ENCODE measurements around the gene EPN2.
A peak's percentile ranks its signal among the peaks of the same experiment; 100 is the strongest.
"Not testable (repeated sequence)": the region's sequence is repeated elsewhere in the genome, so short reads cannot be mapped to it uniquely, and the experiment has no call there.

Gene EPN2

GRCh38 chr17:19268611-19269010, 31.4 kb downstream of the EPN2 start:
- H3K27me3 ChIP-seq (ENCODE audit: control insufficient read depth in 1 of 2, insufficient read depth in 2 of 2, low read length in 2 of 2): no peaks in the 10 kb centered on the region
- no peaks in the 10 kb centered on the region for H3K9me3 ChIP-seq (ENCODE audit: control insufficient read depth in 1 of 2, low read length in 2 of 2)
- H3K4me3 ChIP-seq (ENCODE audit: low read depth in 1 of 2, low read length in 2 of 2): peak overlapping the region in 1 of 2 donors; percentile 8
- H3K27ac ChIP-seq (ENCODE audit: low read depth, low read length): no peak overlapping the region
- H3K4me1 ChIP-seq (ENCODE audit: control insufficient read depth in 1 of 2, insufficient read depth in 2 of 2, low read length in 2 of 2): peaks cover 47 to 64% of the 10 kb centered on the region in 2 donors
- H3K9ac ChIP-seq (ENCODE audit: low read depth in 1 of 2, low read length in 2 of 2): no peak overlapping the region
- H3K36me3 ChIP-seq (ENCODE audit: control insufficient read depth in 1 of 2, insufficient read depth in 2 of 2, low read length in 2 of 2): peaks cover 0 to 3% of the 10 kb centered on the region in 2 donors

DNA sequence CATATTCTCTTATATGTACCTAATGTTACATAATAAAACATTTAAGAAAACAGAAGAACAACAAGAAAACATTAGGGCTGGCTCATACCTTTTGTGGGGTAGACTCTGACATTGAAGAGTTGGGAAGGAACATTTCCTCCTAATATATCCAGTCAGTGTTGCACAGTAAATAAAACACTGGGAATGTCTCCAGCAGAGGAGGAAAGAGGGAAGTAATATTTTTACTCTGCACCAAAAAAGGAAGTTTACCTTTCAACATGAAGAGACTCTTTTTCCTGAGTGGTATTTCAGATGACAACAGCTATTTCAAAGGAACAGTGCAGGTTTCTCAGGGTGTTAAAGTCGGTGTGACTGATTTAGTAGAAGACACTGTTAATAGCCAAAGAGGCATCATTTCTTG, 31.9 kb downstream of the EPN2 start:
- Histone ChIP-seq H3K36me3 (ENCODE audit: control insufficient read depth in 1 of 2, insufficient read depth in 2 of 2, low read length in 2 of 2) (peaks cover 3% of the 10 kb centered on the region in 2 donors), H3K4me3 (ENCODE audit: low read depth in 1 of 2, low read length in 2 of 2) (peak overlapping the region in 1 of 2 donors; percentile 8), H3K9ac (ENCODE audit: low read depth in 1 of 2, low read length in 2 of 2) (no peak overlapping the region), H3K9me3 (ENCODE audit: control insufficient read depth in 1 of 2, low read length in 2 of 2) (no peaks in the 10 kb centered on the region), H3K27ac (ENCODE audit: low read depth, low read length) (no peak overlapping the region), H3K27me3 (ENCODE audit: control insufficient read depth in 1 of 2, insufficient read depth in 2 of 2, low read length in 2 of 2) (no peaks in the 10 kb centered on the region), H3K4me1 (ENCODE audit: control insufficient read depth in 1 of 2, insufficient read depth in 2 of 2, low read length in 2 of 2) (peaks cover 42 to 60% of the 10 kb centered on the region in 2 donors)

GRCh38 chr17:19269641-19270040, 32.5 kb downstream of the EPN2 start:
- peaks cover 3% of the 10 kb centered on the region in 2 donors for H3K36me3 ChIP-seq (ENCODE audit: control insufficient read depth in 1 of 2, insufficient read depth in 2 of 2, low read length in 2 of 2)
- no peaks in the 10 kb centered on the region for H3K27me3 ChIP-seq (ENCODE audit: control insufficient read depth in 1 of 2, insufficient read depth in 2 of 2, low read length in 2 of 2)
- no peak overlapping the region for H3K9ac ChIP-seq (ENCODE audit: low read depth in 1 of 2, low read length in 2 of 2)
- no peak overlapping the region for H3K27ac ChIP-seq (ENCODE audit: low read depth, low read length)
- no peaks in the 10 kb centered on the region for H3K9me3 ChIP-seq (ENCODE audit: control insufficient read depth in 1 of 2, low read length in 2 of 2)
- no peak overlapping the region for H3K4me3 ChIP-seq (ENCODE audit: low read depth in 1 of 2, low read length in 2 of 2)
- H3K4me1 ChIP-seq (ENCODE audit: control insufficient read depth in 1 of 2, insufficient read depth in 2 of 2, low read length in 2 of 2): peaks cover 37 to 55% of the 10 kb centered on the region in 2 donors

DNA sequence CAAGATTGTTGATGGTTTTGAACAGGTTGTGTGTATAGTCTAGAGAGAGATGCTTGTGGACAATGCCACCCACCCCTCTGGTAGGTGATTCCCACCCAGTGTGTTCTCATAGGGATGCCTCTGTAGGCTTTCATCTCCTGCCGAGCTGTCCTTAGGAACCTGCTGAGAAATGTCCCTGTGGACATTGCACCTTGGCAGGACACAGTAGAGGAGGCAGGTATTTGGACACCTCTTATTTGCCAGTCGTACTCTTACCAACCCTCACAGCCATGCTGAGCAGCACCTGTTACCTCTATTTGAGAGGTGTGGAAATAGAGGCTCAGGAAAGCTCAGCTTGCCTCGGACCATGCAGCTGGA, 33.2 kb downstream of the EPN2 start:
- Histone ChIP-seq H3K36me3 (ENCODE audit: control insufficient read depth in 1 of 2, insufficient read depth in 2 of 2, low read length in 2 of 2) (peaks cover 1 to 3% of the 10 kb centered on the region in 2 donors), H3K9me3 (ENCODE audit: control insufficient read depth in 1 of 2, low read length in 2 of 2) (no peaks in the 10 kb centered on the region), H3K9ac (ENCODE audit: low read depth in 1 of 2, low read length in 2 of 2) (no peak overlapping the region), H3K4me1 (ENCODE audit: control insufficient read depth in 1 of 2, insufficient read depth in 2 of 2, low read length in 2 of 2) (peaks cover 30 to 55% of the 10 kb centered on the region in 2 donors), H3K27ac (ENCODE audit: low read depth, low read length) (no peak overlapping the region), H3K4me3 (ENCODE audit: low read depth in 1 of 2, low read length in 2 of 2) (no peak overlapping the region), H3K27me3 (ENCODE audit: control insufficient read depth in 1 of 2, insufficient read depth in 2 of 2, low read length in 2 of 2) (no peaks in the 10 kb centered on the region)

DNA sequence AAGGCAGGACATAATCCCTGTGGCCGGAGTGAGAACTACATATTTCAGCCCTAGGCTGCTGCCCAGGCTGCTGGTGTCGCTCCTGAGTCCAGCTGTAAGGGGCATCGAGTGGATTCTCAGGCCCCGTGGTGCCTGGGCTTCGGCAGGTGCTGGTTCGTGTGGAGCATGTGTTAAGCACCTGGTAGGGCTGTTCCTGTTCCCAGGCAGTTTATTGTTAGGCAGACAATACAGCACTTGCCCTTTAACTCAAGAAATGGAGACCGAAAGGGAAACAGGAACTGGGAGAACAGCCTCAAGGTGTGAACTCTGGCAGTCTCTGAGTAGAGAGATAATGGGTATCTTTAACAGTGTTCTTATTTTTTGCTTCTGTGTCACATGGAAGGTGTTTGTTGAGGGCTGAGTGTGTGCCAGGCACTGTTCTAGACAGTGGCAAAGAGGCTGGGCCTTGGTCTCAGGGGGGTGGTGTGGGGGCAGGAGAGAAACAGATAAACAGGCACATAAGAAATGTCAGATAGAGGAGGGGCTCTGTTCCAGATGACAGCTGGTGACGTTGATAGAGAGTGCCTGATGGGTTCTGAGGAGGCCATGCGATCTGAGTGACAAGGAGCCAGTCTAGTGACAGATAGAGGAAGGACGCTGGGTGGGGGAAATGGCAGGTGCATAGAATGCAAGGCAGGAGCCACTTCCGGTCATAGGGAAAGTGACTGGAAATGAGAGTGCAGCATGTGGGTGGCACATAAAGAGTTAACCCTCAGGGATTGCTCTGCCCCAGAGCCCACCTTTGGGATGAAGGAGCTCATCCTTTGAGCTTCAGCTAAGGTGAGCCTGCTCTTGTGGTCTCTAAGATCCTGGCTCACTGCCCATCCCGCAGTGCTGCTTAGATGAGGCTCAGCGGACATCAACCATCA, 33.8 kb downstream of the EPN2 start:
- no peak overlapping the region for H3K9ac ChIP-seq (ENCODE audit: low read depth in 1 of 2, low read length in 2 of 2)
- no peak overlapping the region for H3K4me3 ChIP-seq (ENCODE audit: low read depth in 1 of 2, low read length in 2 of 2)
- no peaks in the 10 kb centered on the region for H3K9me3 ChIP-seq (ENCODE audit: control insufficient read depth in 1 of 2, low read length in 2 of 2)
- H3K36me3 ChIP-seq (ENCODE audit: control insufficient read depth in 1 of 2, insufficient read depth in 2 of 2, low read length in 2 of 2): peaks cover 0 to 3% of the 10 kb centered on the region in 2 donors
- H3K4me1 ChIP-seq (ENCODE audit: control insufficient read depth in 1 of 2, insufficient read depth in 2 of 2, low read length in 2 of 2): peaks cover 29 to 58% of the 10 kb centered on the region in 2 donors
- H3K27ac ChIP-seq (ENCODE audit: low read depth, low read length): no peak overlapping the region
- H3K27me3 ChIP-seq (ENCODE audit: control insufficient read depth in 1 of 2, insufficient read depth in 2 of 2, low read length in 2 of 2): no peaks in the 10 kb centered on the region

- Histone ChIP-seq H3K27ac (ENCODE audit: low read depth, low read length) (no peak overlapping the region), H3K4me1 (ENCODE audit: control insufficient read depth in 1 of 2, insufficient read depth in 2 of 2, low read length in 2 of 2) (peaks cover 29 to 58% of the 10 kb centered on the region in 2 donors), H3K9me3 (ENCODE audit: control insufficient read depth in 1 of 2, low read length in 2 of 2) (no peaks in the 10 kb centered on the region), H3K27me3 (ENCODE audit: control insufficient read depth in 1 of 2, insufficient read depth in 2 of 2, low read length in 2 of 2) (no peaks in the 10 kb centered on the region), H3K4me3 (ENCODE audit: low read depth in 1 of 2, low read length in 2 of 2) (no peak overlapping the region), H3K9ac (ENCODE audit: low read depth in 1 of 2, low read length in 2 of 2) (no peak overlapping the region), H3K36me3 (ENCODE audit: control insufficient read depth in 1 of 2, insufficient read depth in 2 of 2, low read length in 2 of 2) (peaks cover 0 to 3% of the 10 kb centered on the region in 2 donors)
Measured at GRCh38 chr17:19271780-19272357, 34.7 kb downstream of the EPN2 start.

DNA sequence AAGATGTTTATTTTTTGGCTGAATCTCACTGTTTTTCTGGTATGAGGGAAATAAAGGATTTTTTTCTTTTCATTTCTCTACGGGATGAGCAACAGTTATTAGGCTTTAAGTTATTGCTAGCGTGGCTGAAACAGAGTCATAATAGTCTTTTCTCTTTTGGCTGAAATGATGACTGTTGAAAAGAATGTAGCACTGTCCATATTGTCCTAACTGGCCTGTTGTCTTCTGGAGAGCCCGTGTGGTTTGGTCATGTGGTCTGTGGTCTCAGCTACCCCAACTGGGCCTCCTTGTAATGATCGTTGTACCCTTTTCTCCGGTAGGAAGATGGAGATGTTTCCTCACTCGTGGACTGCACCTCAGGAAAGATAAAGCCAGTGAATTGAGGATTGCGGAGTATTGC, 36.6 kb downstream of the EPN2 start:
- H3K27ac ChIP-seq (ENCODE audit: low read depth, low read length): no peak overlapping the region
- no peaks in the 10 kb centered on the region for H3K27me3 ChIP-seq (ENCODE audit: control insufficient read depth in 1 of 2, insufficient read depth in 2 of 2, low read length in 2 of 2)
- no peaks in the 10 kb centered on the region for H3K9me3 ChIP-seq (ENCODE audit: control insufficient read depth in 1 of 2, low read length in 2 of 2)
- H3K9ac ChIP-seq (ENCODE audit: low read depth in 1 of 2, low read length in 2 of 2): no peak overlapping the region
- no peak overlapping the region for H3K4me3 ChIP-seq (ENCODE audit: low read depth in 1 of 2, low read length in 2 of 2)
- peaks cover 26 to 51% of the 10 kb centered on the region in 2 donors for H3K4me1 ChIP-seq (ENCODE audit: control insufficient read depth in 1 of 2, insufficient read depth in 2 of 2, low read length in 2 of 2)
- H3K36me3 ChIP-seq (ENCODE audit: control insufficient read depth in 1 of 2, insufficient read depth in 2 of 2, low read length in 2 of 2): peaks cover 0 to 3% of the 10 kb centered on the region in 2 donors

DNA sequence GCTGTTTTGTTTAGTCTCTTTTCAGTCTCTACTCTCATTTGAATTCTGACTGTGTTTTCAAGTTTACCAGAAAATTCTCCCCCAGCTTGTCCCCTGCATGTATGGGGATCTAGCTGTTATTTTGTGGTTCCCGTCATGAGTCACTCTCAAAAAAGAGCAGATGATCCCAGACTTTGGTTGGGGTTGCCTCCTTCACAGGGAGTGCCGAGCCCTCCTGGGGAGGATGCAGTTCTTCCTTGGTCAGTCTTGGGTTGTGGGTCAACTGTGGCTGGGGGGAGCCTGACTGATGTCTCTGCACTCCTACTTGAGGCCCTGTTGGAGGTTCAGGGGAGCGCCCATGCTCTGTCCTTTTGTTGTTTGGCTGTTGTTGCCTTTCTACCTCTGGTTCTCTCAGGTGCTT, 37.7 kb downstream of the EPN2 start:
- Histone ChIP-seq H3K4me1 (ENCODE audit: control insufficient read depth in 1 of 2, insufficient read depth in 2 of 2, low read length in 2 of 2) (peaks cover 16 to 39% of the 10 kb centered on the region in 2 donors), H3K9ac (ENCODE audit: low read depth in 1 of 2, low read length in 2 of 2) (no peak overlapping the region), H3K36me3 (ENCODE audit: control insufficient read depth in 1 of 2, insufficient read depth in 2 of 2, low read length in 2 of 2) (peaks cover 0 to 3% of the 10 kb centered on the region in 2 donors), H3K9me3 (ENCODE audit: control insufficient read depth in 1 of 2, low read length in 2 of 2) (no peaks in the 10 kb centered on the region), H3K4me3 (ENCODE audit: low read depth in 1 of 2, low read length in 2 of 2) (no peak overlapping the region), H3K27me3 (ENCODE audit: control insufficient read depth in 1 of 2, insufficient read depth in 2 of 2, low read length in 2 of 2) (no peaks in the 10 kb centered on the region), H3K27ac (ENCODE audit: low read depth, low read length) (no peak overlapping the region)

GRCh38 chr17:19275457-19276127, 38.4 kb downstream of the EPN2 start:
- no peaks in the 10 kb centered on the region for H3K9me3 ChIP-seq (ENCODE audit: control insufficient read depth in 1 of 2, low read length in 2 of 2)
- peaks cover 9 to 32% of the 10 kb centered on the region in 2 donors for H3K4me1 ChIP-seq (ENCODE audit: control insufficient read depth in 1 of 2, insufficient read depth in 2 of 2, low read length in 2 of 2)
- H3K9ac ChIP-seq (ENCODE audit: low read depth in 1 of 2, low read length in 2 of 2): no peak overlapping the region
- peaks cover 0 to 3% of the 10 kb centered on the region in 2 donors for H3K36me3 ChIP-seq (ENCODE audit: control insufficient read depth in 1 of 2, insufficient read depth in 2 of 2, low read length in 2 of 2)
- H3K27ac ChIP-seq (ENCODE audit: low read depth, low read length): no peak overlapping the region
- no peak overlapping the region for H3K4me3 ChIP-seq (ENCODE audit: low read depth in 1 of 2, low read length in 2 of 2)
- H3K27me3 ChIP-seq (ENCODE audit: control insufficient read depth in 1 of 2, insufficient read depth in 2 of 2, low read length in 2 of 2): no peaks in the 10 kb centered on the region

GRCh38 chr17:19278284-19278683, 41.1 kb downstream of the EPN2 start:
- H3K27me3 ChIP-seq (ENCODE audit: control insufficient read depth in 1 of 2, insufficient read depth in 2 of 2, low read length in 2 of 2); H3K9me3 ChIP-seq (ENCODE audit: control insufficient read depth in 1 of 2, low read length in 2 of 2); H3K4me3 ChIP-seq (ENCODE audit: low read depth in 1 of 2, low read length in 2 of 2); H3K36me3 ChIP-seq (ENCODE audit: control insufficient read depth in 1 of 2, insufficient read depth in 2 of 2, low read length in 2 of 2); H3K4me1 ChIP-seq (ENCODE audit: control insufficient read depth in 1 of 2, insufficient read depth in 2 of 2, low read length in 2 of 2); H3K9ac ChIP-seq (ENCODE audit: low read depth in 1 of 2, low read length in 2 of 2); H3K27ac ChIP-seq (ENCODE audit: low read depth, low read length): not testable (repeated sequence)
